GM23248 (cell line): Measurements from ENCODE around the gene IL18. TPM values are rescaled to one million over a fixed set of nuclear protein-coding genes. Genes with fewer than 3 reads are reported as not detected.
"Not testable (repeated sequence)": the region's sequence is repeated elsewhere in the genome, so short reads cannot be mapped to it uniquely, and the experiment has no call there.

ENCODE experiments used
- DNase-seq: peaks from one replicate; pipeline ENCODE4 v3.0.0-alpha.2; 2015
- H2AFZ ChIP-seq: fragments of 200-600 bp; sonication (generic); 2 replicates; pipeline ENCODE4 v1.6.1; 2016; ENCODE audit warnings: antibody characterized with exemption
- H3F3A ChIP-seq: fragments of 200-600 bp; sonication (generic); 2 replicates; pipeline ENCODE4 v1.6.1; 2016; ENCODE audit warnings: mild to moderate bottlenecking, antibody characterized with exemption, mixed run types; ENCODE audit not compliant: insufficient read depth
- H3K27ac ChIP-seq: fragments of 200-600 bp; sonication (generic); 2 replicates; pipeline ENCODE4 v1.5.1; 2016; ENCODE audit warnings: mild to moderate bottlenecking
- H3K27me3 ChIP-seq: fragments of 200-600 bp; sonication (generic); replicated peaks from 2 replicates; pipeline ENCODE4 v1.6.1; 2016; ENCODE audit warnings: mild to moderate bottlenecking; ENCODE audit not compliant: insufficient read depth
- H3K36me3 ChIP-seq: fragments of 200-600 bp; sonication (generic); 2 replicates; pipeline ENCODE4 v1.6.1; 2016; ENCODE audit warnings: low read depth, mild to moderate bottlenecking
- H3K4me1 ChIP-seq: fragments of 200-600 bp; sonication (generic); 2 replicates; pipeline ENCODE4 v1.6.1; 2016; ENCODE audit warnings: mild to moderate bottlenecking; ENCODE audit not compliant: insufficient read depth
- H3K4me2 ChIP-seq: fragments of 200-600 bp; sonication (generic); one replicate; pipeline ENCODE4 v1.6.1; 2016; ENCODE audit warnings: mild to moderate bottlenecking; ENCODE audit not compliant: unreplicated experiment
- H3K4me3 ChIP-seq: fragments of 200-600 bp; sonication (generic); 2 replicates; pipeline ENCODE4 v1.5.1; 2016; ENCODE audit warnings: mild to moderate bottlenecking
- H3K79me2 ChIP-seq: fragments of 200-600 bp; sonication (generic); 2 replicates; pipeline ENCODE4 v1.6.1; 2016; ENCODE audit warnings: mild to moderate bottlenecking; ENCODE audit not compliant: insufficient read depth
- H3K9ac ChIP-seq: fragments of 200-600 bp; sonication (generic); 2 replicates; pipeline ENCODE4 v1.6.1; 2016; ENCODE audit warnings: mild to moderate bottlenecking
- H3K9me2 ChIP-seq: fragments of 200-600 bp; sonication (generic); 2 replicates; pipeline ENCODE4 v1.6.1; 2016; ENCODE audit warnings: mixed run types, mild to moderate bottlenecking, moderate library complexity; ENCODE audit not compliant: insufficient read depth
- H3K9me3 ChIP-seq: fragments of 200-600 bp; sonication (generic); one replicate; pipeline ENCODE4 v1.6.1; 2017; ENCODE audit warnings: low read depth
- H4K20me1 ChIP-seq: fragments of 200-600 bp; sonication (generic); 2 replicates; pipeline ENCODE4 v1.6.0; 2016; ENCODE audit not compliant: insufficient read depth
- EZH2 ChIP-seq: fragments of 200-600 bp; sonication (generic); IDR thresholded peaks from 2 replicates; pipeline ENCODE4 v1.6.1; 2018; ENCODE audit warnings: antibody characterized with exemption, mild to moderate bottlenecking; ENCODE audit not compliant: insufficient read depth, poor library complexity, severe bottlenecking
- EZH2phosphoT487 ChIP-seq: fragments of 200-600 bp; sonication (generic); IDR thresholded peaks from 2 replicates; pipeline ENCODE4 v1.6.1; 2018; ENCODE audit warnings: antibody characterized with exemption, moderate library complexity, mild to moderate bottlenecking, low read depth; ENCODE audit not compliant: insufficient read depth
- WGBS, 2 experiments: methylation state at CpG; one replicate each; pipeline ENCODE4 v1.1.6; 2015 to 2017; ENCODE audit warnings: low lambda C conversion rate in 2 of 2, low coverage in 1 of 2; ENCODE audit errors: missing lambda C conversion rate in 2 of 2; 5-methylcytosine and 5-hydroxymethylcytosine counted together
- in situ Hi-C: fragments of 300-500 bp; cut with MboI; formaldehyde crosslinking; loops from 2 replicates; pipeline ENCODE4 v1.15.0; 2020
- polyA plus RNA-seq: library from polyadenylated mRNA; unstranded; fragments of >200 nt; fragmentation: Nextera tagmentation; extraction: Ambion mirVana; gene quantifications from 2 replicates; pipeline ENCODE4 v1.2.1, GENCODE V29; 2016
- total RNA-seq: library from RNA; depleted of rRNA; stranded (reverse); fragments of >200 nt; shearing (Covaris generic); gene quantifications from 2 replicates; pipeline ENCODE4 v1.2.3, GENCODE V29; 2014

Gene IL18
- total and polyA plus RNA-seq, 2 experiments from 2014 or later, result 51.9 to 62.9 TPM

GRCh38 chr11:112195951-112196351 lies 32.1 kb upstream of the IL18 start:
- no peaks in the 10 kb centered on the region for H3K36me3 ChIP-seq
- in situ Hi-C loops, result no loop called here
- peak overlapping the region; percentile 49 for H3K9ac ChIP-seq
- peak overlapping the region; percentile 84 for H3K4me2 ChIP-seq
- peaks cover 18% of the 10 kb centered on the region for H3F3A ChIP-seq
- H3K27me3 ChIP-seq, result no peaks in the 10 kb centered on the region
- peak overlapping the region; percentile 53 for H3K4me3 ChIP-seq
- H2AFZ ChIP-seq, result peak overlapping the region; percentile 62
- H3K79me2 ChIP-seq, result no peaks in the 10 kb centered on the region
- peak overlapping the region; percentile 68 for H3K27ac ChIP-seq
- H3K9me3 ChIP-seq, result no peaks in the 10 kb centered on the region
- no peak for TF ChIP-seq EZH2phosphoT487
- no peak for TF ChIP-seq EZH2
- DNase-seq, result peak; percentile 55
- H4K20me1 ChIP-seq, result no peaks in the 10 kb centered on the region
- peaks cover 21% of the 10 kb centered on the region for H3K4me1 ChIP-seq
- no peaks in the 10 kb centered on the region for H3K9me2 ChIP-seq
- 2 to 3% methylated on average over 2 of the region's 2 CpGs for whole genome bisulfite sequencing, 2 experiments

GRCh38 chr11:112195113-112195512 lies 31.2 kb upstream of the IL18 start:
- WGBS, 2 experiments, result 22 to 30% methylated on average over 11 of the region's 11 CpGs
- Histone ChIP-seq H3K9ac (peak overlapping the region; percentile 49), H3K4me3 (peak overlapping the region; percentile 53), H3K4me1 (peaks cover 21% of the 10 kb centered on the region), H2AFZ (peak overlapping the region; percentile 62), H3K27ac (peak overlapping the region; percentile 68), H3K4me2 (peak overlapping the region; percentile 84), H3F3A (peaks cover 18% of the 10 kb centered on the region)
- H3K79me2 ChIP-seq, H3K9me2 ChIP-seq, H3K9me3 ChIP-seq, H3K36me3 ChIP-seq, in situ Hi-C loops, H4K20me1 ChIP-seq, H3K27me3 ChIP-seq: not testable (repeated sequence)
- DNase-seq, result peak; percentile 56

GRCh38 chr11:112186304-112186703 lies 22.4 kb upstream of the IL18 start:
- Histone ChIP-seq H4K20me1 (no peaks in the 10 kb centered on the region), H3F3A (no peaks in the 10 kb centered on the region)

GRCh38 chr11:112185883-112186282 lies 22.0 kb upstream of the IL18 start:
- H3K4me1 ChIP-seq, result no peaks in the 10 kb centered on the region
- H3F3A ChIP-seq, result no peaks in the 10 kb centered on the region
- in situ Hi-C loops, result no loop called here
- H3K27me3 ChIP-seq, result no peaks in the 10 kb centered on the region
- no peaks in the 10 kb centered on the region for H3K36me3 ChIP-seq
- H3K9me3 ChIP-seq, result no peaks in the 10 kb centered on the region
- H3K4me2 ChIP-seq, result no peak overlapping the region
- no peak overlapping the region for H2AFZ ChIP-seq
- H3K9ac ChIP-seq, result no peak overlapping the region
- H3K9me2 ChIP-seq, result no peaks in the 10 kb centered on the region
- no peaks in the 10 kb centered on the region for H3K79me2 ChIP-seq
- no peak for DNase-seq
- no peak overlapping the region for H3K4me3 ChIP-seq
- H4K20me1 ChIP-seq, result no peaks in the 10 kb centered on the region
- TF ChIP-seq EZH2 (no peak), EZH2phosphoT487 (no peak)
- H3K27ac ChIP-seq, result no peak overlapping the region

More at GRCh38 chr11:112186304-112186703, 22.4 kb upstream of the IL18 start:
- H3K9ac ChIP-seq, result no peak overlapping the region
- H2AFZ ChIP-seq, result no peak overlapping the region
- no peaks in the 10 kb centered on the region for H3K9me3 ChIP-seq
- no peak for DNase-seq
- H3K27ac ChIP-seq, result no peak overlapping the region
- H3K4me1 ChIP-seq, result no peaks in the 10 kb centered on the region
- H3K79me2 ChIP-seq, result no peaks in the 10 kb centered on the region
- no peaks in the 10 kb centered on the region for H3K27me3 ChIP-seq
- TF ChIP-seq EZH2, result no peak
- TF ChIP-seq EZH2phosphoT487, result no peak
- in situ Hi-C loops, result no loop called here
- H3K36me3 ChIP-seq, result no peaks in the 10 kb centered on the region
- H3K4me2 ChIP-seq, result no peak overlapping the region
- H3K9me2 ChIP-seq, result no peaks in the 10 kb centered on the region
- no peak overlapping the region for H3K4me3 ChIP-seq

- H3F3A ChIP-seq, result no peaks in the 10 kb centered on the region
- TF ChIP-seq EZH2phosphoT487 (no peak), EZH2 (no peak)
- H3K4me2 ChIP-seq, result no peak overlapping the region
- no peaks in the 10 kb centered on the region for H3K27me3 ChIP-seq
- H3K4me3 ChIP-seq, result no peak overlapping the region
- no peaks in the 10 kb centered on the region for H3K79me2 ChIP-seq
- H3K9me2 ChIP-seq, result no peaks in the 10 kb centered on the region
- H3K36me3 ChIP-seq, result no peaks in the 10 kb centered on the region
- H3K9me3 ChIP-seq, result no peaks in the 10 kb centered on the region
- H3K9ac ChIP-seq, result no peak overlapping the region
- 64 to 81% methylated on average over 1 of the region's 1 CpG for WGBS, 2 experiments
- no peaks in the 10 kb centered on the region for H4K20me1 ChIP-seq
- DNase-seq, result no peak
- H3K27ac ChIP-seq, result no peak overlapping the region
- H2AFZ ChIP-seq, result no peak overlapping the region
- in situ Hi-C loops, result no loop called here
- H3K4me1 ChIP-seq, result no peaks in the 10 kb centered on the region
Measured at GRCh38 chr11:112182867-112183266, 19.0 kb upstream of the IL18 start.
